ENCODE data around the gene FBXW11. TPM values are rescaled to one million over a fixed set of nuclear protein-coding genes. Genes with fewer than 3 reads are reported as not detected.
"Not testable (repeated sequence)": the region's sequence is repeated elsewhere in the genome, so short reads cannot be mapped to it uniquely, and the experiment has no call there.

The FBXW11 gene
- total RNA-seq, 2 donors from 2014 or later, result 54.7 to 61.4 TPM

- intact Hi-C loops (cut with DNase I), result no loop called here
- no peaks in the 10 kb centered on the region for H3K27me3 ChIP-seq (replicated peaks; ENCODE audit: insufficient read depth)
- TF ChIP-seq POLR2AphosphoS5 (IDR thresholded peaks at IDR 0.05) (no peak), POLR2A (IDR thresholded peaks at IDR 0.05) (no peak), CTCF (IDR thresholded peaks at IDR 0.05) (no peak)
- no peaks in the 10 kb centered on the region for H3K9me3 ChIP-seq
- H3K36me3 ChIP-seq, result no peaks in the 10 kb centered on the region
- DNase-seq (ENCODE audit: low spot score), result no peak
- H3K27ac ChIP-seq, result no peak overlapping the region
- H3K4me1 ChIP-seq (replicated peaks), result no peaks in the 10 kb centered on the region
- H3K4me3 ChIP-seq, result no peak overlapping the region
These were observed 23.4 kb upstream of the FBXW11 start for GRCh38 chr5:172029876-172030275.

GRCh38 chr5:172028167-172028566, 21.7 kb upstream of the FBXW11 start:
- DNase-seq (ENCODE audit: low spot score), result no peak
- Histone ChIP-seq H3K27ac (no peak overlapping the region), H3K4me1 (replicated peaks) (no peaks in the 10 kb centered on the region), H3K36me3 (no peaks in the 10 kb centered on the region), H3K27me3 (replicated peaks; ENCODE audit: insufficient read depth) (no peaks in the 10 kb centered on the region), H3K4me3 (no peak overlapping the region), H3K9me3 (no peaks in the 10 kb centered on the region)
- TF ChIP-seq POLR2A (IDR thresholded peaks at IDR 0.05), result no peak
- no peak for TF ChIP-seq POLR2AphosphoS5 (IDR thresholded peaks at IDR 0.05)
- intact Hi-C loops (cut with DNase I), result no loop called here
- WGBS, result 55% methylated on average over 4 of the region's 4 CpGs

GRCh38 chr5:172020110-172020786, 13.8 kb upstream of the FBXW11 start:
- H3K27ac ChIP-seq; H3K27me3 ChIP-seq (replicated peaks; ENCODE audit: insufficient read depth); intact Hi-C loops (cut with DNase I); H3K4me1 ChIP-seq (replicated peaks); H3K36me3 ChIP-seq; H3K4me3 ChIP-seq; DNase-seq (ENCODE audit: low spot score); H3K9me3 ChIP-seq: not testable (repeated sequence)
- WGBS, result 82% methylated on average over 10 of the region's 10 CpGs

- Histone ChIP-seq H3K4me1 (replicated peaks) (no peaks in the 10 kb centered on the region), H3K4me3 (no peak overlapping the region), H3K27ac (no peak overlapping the region), H3K36me3 (no peaks in the 10 kb centered on the region), H3K9me3 (no peaks in the 10 kb centered on the region), H3K27me3 (replicated peaks; ENCODE audit: insufficient read depth) (no peaks in the 10 kb centered on the region)
- intact Hi-C loops (cut with DNase I), result no loop called here
- no peak for DNase-seq (ENCODE audit: low spot score)
- TF ChIP-seq CTCF (IDR thresholded peaks at IDR 0.05) (no peak), POLR2A (IDR thresholded peaks at IDR 0.05) (no peak), POLR2AphosphoS5 (IDR thresholded peaks at IDR 0.05) (no peak)
- WGBS, result 86% methylated on average over 4 of the region's 4 CpGs
These were observed 8.9 kb upstream of the FBXW11 start for GRCh38 chr5:172015346-172015745.

- Histone ChIP-seq H3K27me3 (replicated peaks; ENCODE audit: insufficient read depth) (no peaks in the 10 kb centered on the region), H3K36me3 (no peaks in the 10 kb centered on the region), H3K27ac (no peak overlapping the region), H3K4me3 (no peak overlapping the region), H3K4me1 (replicated peaks) (no peaks in the 10 kb centered on the region), H3K9me3 (no peaks in the 10 kb centered on the region)
- DNase-seq (ENCODE audit: low spot score), result no peak
- TF ChIP-seq POLR2A (IDR thresholded peaks at IDR 0.05), result no peak
- no peak for TF ChIP-seq CTCF (IDR thresholded peaks at IDR 0.05)
- no peak for TF ChIP-seq POLR2AphosphoS5 (IDR thresholded peaks at IDR 0.05)
- WGBS, result 31% methylated on average over 2 of the region's 2 CpGs
- intact Hi-C loops (cut with DNase I), result no loop called here
These were observed 3.8 kb upstream of the FBXW11 start for GRCh38 chr5:172010278-172010677.
